Activated B cell treated with CpG ODN at 0.5 μM for 24 hours (primary cell): Measurements from ENCODE around the gene ANKRD10. TPM values are rescaled to one million over a fixed set of nuclear protein-coding genes. Genes with fewer than 3 reads are reported as not detected.

Experiments used
- ATAC-seq: fragments of 200-7000 bp; cut with Tn5 transposase; one replicate; pipeline ENCODE4 v1.10.0; 2021; ENCODE audit warnings: low read depth, mild to moderate bottlenecking, moderate library complexity
- CTCF ChIA-PET: fragments of 350-600 bp; sonication (Branson Sonifier 250); formaldehyde crosslinking; loops from one replicate; lab custom pipeline; 2021; ENCODE audit warnings: antibody characterized with exemption; lab: Charles Lee
- POLR2A ChIA-PET: fragments of 350-600 bp; sonication (Branson Sonifier 250); formaldehyde crosslinking; loops from one replicate; lab custom pipeline; 2021; ENCODE audit warnings: antibody characterized with exemption; lab: Charles Lee
- DNase-seq: peaks from one replicate; pipeline ENCODE4 v3.0.0; 2022
- H3K27ac Mint-ChIP-seq: one replicate; pipeline ENCODE4 v1.8.0; 2020; ENCODE audit warnings: mixed read lengths
- H3K27me3 Mint-ChIP-seq: one replicate; pipeline ENCODE4 v1.8.0; 2021; ENCODE audit warnings: mixed read lengths
- H3K36me3 Mint-ChIP-seq: one replicate; pipeline ENCODE4 v1.8.0; 2021; ENCODE audit warnings: low read depth, mixed read lengths
- H3K4me1 Mint-ChIP-seq: one replicate; pipeline ENCODE4 v1.8.0; 2021; ENCODE audit warnings: mixed read lengths
- H3K4me3 Mint-ChIP-seq: one replicate; pipeline ENCODE4 v1.8.0; 2020; ENCODE audit warnings: mild to moderate bottlenecking, mixed read lengths
- H3K9me3 Mint-ChIP-seq: one replicate; pipeline ENCODE4 v1.8.0; 2020; ENCODE audit warnings: mixed read lengths
- intact Hi-C: fragments of 100-400 bp; cut with micrococcal nuclease; formaldehyde crosslinking; loops from one replicate; pipeline ENCODE4 v1.15.1; 2024
- total RNA-seq: library from RNA; stranded (reverse); gene quantifications from 2 replicates; pipeline ENCODE4 v1.2.3, GENCODE V29; 2022
- TF ChIP-seq, protein P1 (sequence below): fragments of 200-600 bp; IDR thresholded peaks from one replicate; pipeline ENCODE4 v1.8.0; 2022; ENCODE audit warnings: antibody characterized with exemption, mild to moderate bottlenecking

The ANKRD10 gene
- 212 and 256 TPM in 2 replicates for total RNA-seq

- peak; percentile 98 for DNase-seq
- Mint-ChIP-seq H3K4me1 (peaks cover 58% of the 10 kb centered on the region), H3K27ac (peak within 1 kb of the TSS; percentile 91), H3K27me3 (no peaks in the 10 kb centered on the region), H3K9me3 (no peaks in the 10 kb centered on the region), H3K36me3 (peaks cover 12% of the 10 kb centered on the region), H3K4me3 (peak within 1 kb of the TSS; percentile 89)
- intact Hi-C loops, result loop anchor here (1.0 to 5.0 kb wide), 16 partner anchors 27 to 1128 kb away; partner anchors contain the start of genes ING1, IRS2 and NAXD
- ChIA-PET CTCF (interaction anchor here (0.6 to 1.4 kb wide), 8 partner anchors 9 to 299 kb away, joined by 3 to 14 read pairs (median 4); no protein-coding TSS in a partner anchor), POLR2A (interaction anchor here (0.6 to 3.7 kb wide), 23 partner anchors 9 to 305 kb away, joined by 3 to 37 read pairs (median 6); partner anchors contain the start of gene ING1)
- peak; percentile 80 for ATAC-seq
- TF ChIP-seq, protein P1, sequence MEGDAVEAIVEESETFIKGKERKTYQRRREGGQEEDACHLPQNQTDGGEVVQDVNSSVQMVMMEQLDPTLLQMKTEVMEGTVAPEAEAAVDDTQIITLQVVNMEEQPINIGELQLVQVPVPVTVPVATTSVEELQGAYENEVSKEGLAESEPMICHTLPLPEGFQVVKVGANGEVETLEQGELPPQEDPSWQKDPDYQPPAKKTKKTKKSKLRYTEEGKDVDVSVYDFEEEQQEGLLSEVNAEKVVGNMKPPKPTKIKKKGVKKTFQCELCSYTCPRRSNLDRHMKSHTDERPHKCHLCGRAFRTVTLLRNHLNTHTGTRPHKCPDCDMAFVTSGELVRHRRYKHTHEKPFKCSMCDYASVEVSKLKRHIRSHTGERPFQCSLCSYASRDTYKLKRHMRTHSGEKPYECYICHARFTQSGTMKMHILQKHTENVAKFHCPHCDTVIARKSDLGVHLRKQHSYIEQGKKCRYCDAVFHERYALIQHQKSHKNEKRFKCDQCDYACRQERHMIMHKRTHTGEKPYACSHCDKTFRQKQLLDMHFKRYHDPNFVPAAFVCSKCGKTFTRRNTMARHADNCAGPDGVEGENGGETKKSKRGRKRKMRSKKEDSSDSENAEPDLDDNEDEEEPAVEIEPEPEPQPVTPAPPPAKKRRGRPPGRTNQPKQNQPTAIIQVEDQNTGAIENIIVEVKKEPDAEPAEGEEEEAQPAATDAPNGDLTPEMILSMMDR, result no peak
These were observed at the start of gene ANKRD10 for GRCh38 chr13:110915057-110915873. ANKRD10 (minus strand) TSS chr13:110915069; CDS start chr13:110914934, 135 bp downstream.

- no peak for DNase-seq
- TF ChIP-seq, protein P1, result no peak
- no peak for ATAC-seq
- Mint-ChIP-seq H3K27ac (peak overlapping the region; percentile 2), H3K36me3 (peaks cover 3% of the 10 kb centered on the region), H3K9me3 (peaks cover 24% of the 10 kb centered on the region), H3K4me3 (no peak overlapping the region), H3K27me3 (peaks cover 7% of the 10 kb centered on the region), H3K4me1 (peaks cover 6% of the 10 kb centered on the region)
- CTCF ChIA-PET, result no interaction called here
- POLR2A ChIA-PET, result no interaction called here
- intact Hi-C loops, result loop anchor here (2.0 kb wide), 1 partner anchor 50 kb away; the partner anchor contains the start of gene ANKRD10
These were observed 49.6 kb upstream of the ANKRD10 start for GRCh38 chr13:110964229-110965037.

- DNase-seq (no peak), ATAC-seq (no peak)
- TF ChIP-seq, protein P1, result no peak
- CTCF ChIA-PET, result no interaction called here
- intact Hi-C loops, result no loop called here
- POLR2A ChIA-PET, result no interaction called here
- Mint-ChIP-seq H3K4me1 (peaks cover 6% of the 10 kb centered on the region), H3K27ac (no peak overlapping the region), H3K36me3 (peaks cover 3% of the 10 kb centered on the region), H3K27me3 (peaks cover 7% of the 10 kb centered on the region), H3K9me3 (peaks cover 24% of the 10 kb centered on the region), H3K4me3 (no peak overlapping the region)
These were observed 48.7 kb upstream of the ANKRD10 start for GRCh38 chr13:110963554-110963970.

DNA sequence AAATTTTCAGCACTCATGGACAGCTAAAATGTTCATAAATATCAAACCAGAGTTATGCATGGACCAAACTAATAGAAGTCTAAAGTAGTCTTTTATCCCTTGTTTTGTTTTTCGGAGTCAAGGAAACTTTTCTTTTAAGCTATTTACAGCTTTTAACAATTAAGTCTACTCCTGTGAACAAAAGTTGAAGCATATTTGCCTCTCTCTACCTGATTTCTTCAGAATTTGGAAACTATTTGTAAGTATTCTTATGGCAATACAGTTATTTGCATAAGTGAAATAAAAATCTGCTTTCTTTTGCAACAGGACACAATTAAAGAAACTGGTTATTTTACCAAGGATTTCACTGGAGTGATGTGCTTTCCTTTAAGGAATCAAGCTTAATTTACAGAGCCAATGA lies 47.1 kb upstream of the ANKRD10 start:
- no peak overlapping the region for H3K27ac Mint-ChIP-seq
- H3K4me1 Mint-ChIP-seq, result peaks cover 6% of the 10 kb centered on the region
- H3K27me3 Mint-ChIP-seq, result peaks cover 2% of the 10 kb centered on the region
- DNase-seq (no peak), ATAC-seq (no peak)
- ChIA-PET POLR2A (no interaction called here), CTCF (no interaction called here)
- TF ChIP-seq, protein P1, result no peak
- peaks cover 3% of the 10 kb centered on the region for H3K36me3 Mint-ChIP-seq
- no peak overlapping the region for H3K4me3 Mint-ChIP-seq
- H3K9me3 Mint-ChIP-seq, result peaks cover 22% of the 10 kb centered on the region
- intact Hi-C loops, result no loop called here

DNA sequence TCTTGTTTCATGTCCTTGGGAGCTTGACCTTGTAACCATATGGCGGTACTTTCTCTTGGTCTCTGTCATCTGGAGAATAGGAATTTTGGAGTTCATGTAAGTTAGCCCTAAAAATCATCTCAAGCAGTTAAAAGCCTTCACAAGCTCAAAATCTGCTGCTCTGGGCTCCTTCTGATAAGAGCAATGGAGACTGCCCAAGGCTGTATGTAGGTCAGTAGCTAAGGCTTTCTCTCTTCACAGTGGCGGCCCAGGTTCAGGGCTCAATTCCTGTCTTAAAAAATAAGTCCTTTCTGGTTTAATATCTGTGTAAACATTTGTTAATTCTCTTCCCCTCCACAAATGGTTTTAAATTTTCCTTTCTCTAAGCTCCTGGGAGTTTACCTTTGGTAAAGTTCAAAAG lies 45.3 kb upstream of the ANKRD10 start:
- H3K4me1 Mint-ChIP-seq, result peaks cover 4% of the 10 kb centered on the region
- no peak overlapping the region for H3K27ac Mint-ChIP-seq
- H3K27me3 Mint-ChIP-seq, result peaks cover 2% of the 10 kb centered on the region
- H3K4me3 Mint-ChIP-seq, result no peak overlapping the region
- ChIA-PET CTCF (no interaction called here), POLR2A (no interaction called here)
- TF ChIP-seq, protein P1, result no peak
- no peak for ATAC-seq
- H3K36me3 Mint-ChIP-seq, result peaks cover under 1% of the 10 kb centered on the region
- intact Hi-C loops, result no loop called here
- DNase-seq, result no peak
- H3K9me3 Mint-ChIP-seq, result peaks cover 11% of the 10 kb centered on the region
